Measurements from ENCODE around the gene NPAS3. TPM values are rescaled to one million over a fixed set of nuclear protein-coding genes. Genes with fewer than 3 reads are reported as not detected.

The NPAS3 gene
- total RNA-seq, 1 donor from 2014 or later, result 5.2 TPM

DNA sequence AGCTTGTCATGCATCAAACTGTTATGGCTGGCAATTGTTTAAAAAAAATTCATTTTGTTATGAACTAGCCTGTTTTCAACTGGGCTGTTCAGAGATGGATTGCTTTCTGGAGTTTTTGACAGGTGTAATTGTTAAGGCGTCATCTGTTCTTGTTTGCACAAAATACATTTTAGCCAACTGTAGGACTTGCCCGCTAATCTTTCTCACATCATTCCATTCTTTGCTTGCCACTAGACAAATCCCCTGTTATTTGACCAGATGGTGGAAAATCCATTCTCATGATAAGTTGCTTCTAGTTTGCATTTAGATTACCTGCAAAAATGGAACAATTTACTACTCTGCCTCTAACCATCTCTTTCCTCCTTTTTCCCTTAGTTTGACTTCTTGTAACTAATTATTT is 114.3 kb downstream of the NPAS3 start:
- Mint-ChIP-seq H3K4me3 (no peak overlapping the region), H3K27me3 (ENCODE audit: low read depth) (no peaks in the 10 kb centered on the region), H3K27ac (no peak overlapping the region), H3K36me3 (no peaks in the 10 kb centered on the region), H3K4me1 (no peaks in the 10 kb centered on the region), H3K9me3 (peaks cover 4% of the 10 kb centered on the region)
- TF ChIP-seq, protein P1, sequence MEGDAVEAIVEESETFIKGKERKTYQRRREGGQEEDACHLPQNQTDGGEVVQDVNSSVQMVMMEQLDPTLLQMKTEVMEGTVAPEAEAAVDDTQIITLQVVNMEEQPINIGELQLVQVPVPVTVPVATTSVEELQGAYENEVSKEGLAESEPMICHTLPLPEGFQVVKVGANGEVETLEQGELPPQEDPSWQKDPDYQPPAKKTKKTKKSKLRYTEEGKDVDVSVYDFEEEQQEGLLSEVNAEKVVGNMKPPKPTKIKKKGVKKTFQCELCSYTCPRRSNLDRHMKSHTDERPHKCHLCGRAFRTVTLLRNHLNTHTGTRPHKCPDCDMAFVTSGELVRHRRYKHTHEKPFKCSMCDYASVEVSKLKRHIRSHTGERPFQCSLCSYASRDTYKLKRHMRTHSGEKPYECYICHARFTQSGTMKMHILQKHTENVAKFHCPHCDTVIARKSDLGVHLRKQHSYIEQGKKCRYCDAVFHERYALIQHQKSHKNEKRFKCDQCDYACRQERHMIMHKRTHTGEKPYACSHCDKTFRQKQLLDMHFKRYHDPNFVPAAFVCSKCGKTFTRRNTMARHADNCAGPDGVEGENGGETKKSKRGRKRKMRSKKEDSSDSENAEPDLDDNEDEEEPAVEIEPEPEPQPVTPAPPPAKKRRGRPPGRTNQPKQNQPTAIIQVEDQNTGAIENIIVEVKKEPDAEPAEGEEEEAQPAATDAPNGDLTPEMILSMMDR (IDR thresholded peaks at IDR 0.05; ENCODE audit: unreplicated experiment), result no peak
- DNase-seq (ENCODE audit: low spot score in 2 of 2, unreplicated experiment in 2 of 2), result no peak

DNA sequence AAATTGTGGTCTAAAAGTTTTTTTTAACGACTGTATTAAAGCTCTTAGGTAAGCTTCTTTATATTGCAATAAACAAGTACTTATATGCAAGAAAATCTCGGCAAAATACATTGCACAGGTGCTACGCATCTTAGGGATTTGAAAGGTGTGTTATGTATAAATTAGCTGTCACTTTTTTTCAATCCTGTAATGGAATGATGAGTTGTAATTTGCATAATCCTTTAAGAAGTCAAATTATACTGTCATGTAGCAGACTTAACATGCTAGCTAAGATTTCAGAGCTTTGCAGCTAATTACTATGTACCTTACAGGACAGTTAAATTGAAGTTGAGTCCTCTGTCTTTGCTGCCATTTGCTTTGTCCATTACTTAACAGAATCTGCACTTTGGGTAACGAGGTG is 117.5 kb downstream of the NPAS3 start:
- no peak for DNase-seq (ENCODE audit: low spot score in 2 of 2, unreplicated experiment in 2 of 2)
- Mint-ChIP-seq H3K4me3 (no peak overlapping the region), H3K27me3 (ENCODE audit: low read depth) (peaks cover 4% of the 10 kb centered on the region), H3K27ac (no peak overlapping the region), H3K4me1 (no peaks in the 10 kb centered on the region), H3K36me3 (no peaks in the 10 kb centered on the region), H3K9me3 (no peaks in the 10 kb centered on the region)
- TF ChIP-seq, protein P1 (IDR thresholded peaks at IDR 0.05; ENCODE audit: unreplicated experiment), result no peak

DNA sequence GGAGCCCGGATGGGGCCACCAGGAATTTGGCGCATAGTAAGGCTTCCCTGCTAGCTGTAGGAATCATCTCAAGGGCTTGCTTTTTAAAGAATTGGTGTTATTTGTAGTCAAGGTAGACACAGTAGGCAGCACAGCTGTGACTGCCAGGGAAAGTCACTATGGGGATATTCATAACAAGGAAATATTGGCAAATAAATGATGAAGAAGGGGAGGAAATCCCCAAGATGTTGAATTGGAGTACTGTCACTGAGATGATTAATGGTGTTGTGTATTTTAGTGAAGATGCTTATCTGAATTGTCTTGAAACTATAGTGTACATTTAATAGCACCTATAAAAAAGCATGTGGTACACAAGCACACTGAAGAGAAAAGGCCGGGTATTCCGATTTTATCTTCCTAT is 118.9 kb downstream of the NPAS3 start:
- TF ChIP-seq, protein P1 (IDR thresholded peaks at IDR 0.05; ENCODE audit: unreplicated experiment), result no peak
- Mint-ChIP-seq H3K9me3 (no peaks in the 10 kb centered on the region), H3K4me3 (no peak overlapping the region), H3K36me3 (no peaks in the 10 kb centered on the region), H3K27ac (no peak overlapping the region), H3K4me1 (peaks cover 9% of the 10 kb centered on the region), H3K27me3 (ENCODE audit: low read depth) (peaks cover 4% of the 10 kb centered on the region)
- no peak for DNase-seq (ENCODE audit: low spot score in 2 of 2, unreplicated experiment in 2 of 2)

DNA sequence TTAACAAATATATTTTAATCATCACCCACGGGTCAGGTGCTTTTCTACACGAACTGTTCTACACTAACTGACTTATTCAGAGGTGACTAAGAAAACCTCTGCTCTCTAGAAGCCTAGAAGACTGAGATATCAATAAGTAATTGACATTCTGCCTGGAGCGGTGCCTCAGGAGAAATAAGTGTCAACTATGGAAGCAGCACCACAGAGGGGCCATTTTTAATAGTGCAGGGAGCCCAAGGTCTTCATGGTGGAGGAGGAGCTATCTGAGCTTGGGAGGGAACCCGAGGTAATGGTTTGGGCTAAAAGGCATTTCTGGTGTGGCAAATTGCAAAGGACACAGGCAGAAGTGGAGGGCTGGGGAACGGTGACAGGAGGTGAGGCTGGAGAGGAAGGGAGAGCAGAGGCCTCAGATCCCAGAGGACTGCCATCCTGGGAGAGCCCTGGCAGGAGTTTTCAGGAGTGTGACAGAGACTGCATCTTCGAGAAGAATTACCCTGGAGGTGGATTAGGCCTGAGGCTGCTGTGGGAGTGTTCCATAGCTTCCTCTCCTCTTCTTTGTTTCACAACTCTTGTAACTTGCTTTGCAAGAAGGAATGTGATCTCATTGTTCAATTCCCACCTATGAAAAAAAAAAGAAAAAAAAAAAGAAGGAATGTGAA is 123.1 kb downstream of the NPAS3 start:
- Mint-ChIP-seq H3K4me1 (peaks cover 9% of the 10 kb centered on the region), H3K27me3 (ENCODE audit: low read depth) (peaks cover 4% of the 10 kb centered on the region), H3K9me3 (no peaks in the 10 kb centered on the region), H3K36me3 (no peaks in the 10 kb centered on the region), H3K4me3 (no peak overlapping the region), H3K27ac (no peak overlapping the region)
- DNase-seq (ENCODE audit: low spot score in 2 of 2, unreplicated experiment in 2 of 2), result no peak
- TF ChIP-seq, protein P1 (IDR thresholded peaks at IDR 0.05; ENCODE audit: unreplicated experiment), result no peak

DNA sequence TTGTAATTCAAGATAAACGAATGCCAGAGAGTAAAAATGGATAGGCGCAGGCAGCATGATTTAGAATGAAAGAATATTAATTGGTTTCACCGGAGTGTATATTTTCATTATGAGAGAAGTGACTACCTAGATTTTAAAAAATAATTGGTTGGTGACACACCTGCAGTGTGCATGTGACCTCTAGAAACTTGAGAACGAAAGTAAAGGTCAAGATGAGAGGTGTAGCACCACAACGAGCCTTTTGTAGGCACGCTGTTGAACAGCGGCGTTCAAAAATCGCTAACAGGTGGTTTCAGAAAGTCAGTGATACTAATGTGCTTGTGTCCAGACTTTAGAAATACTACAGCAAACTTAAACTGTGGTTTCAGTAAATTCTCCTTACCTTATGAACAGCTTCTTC is 123.8 kb downstream of the NPAS3 start:
- Mint-ChIP-seq H3K9me3 (no peaks in the 10 kb centered on the region), H3K27me3 (ENCODE audit: low read depth) (peaks cover 4% of the 10 kb centered on the region), H3K36me3 (no peaks in the 10 kb centered on the region), H3K4me3 (no peak overlapping the region), H3K27ac (no peak overlapping the region), H3K4me1 (peaks cover 9% of the 10 kb centered on the region)
- no peak for DNase-seq (ENCODE audit: low spot score in 2 of 2, unreplicated experiment in 2 of 2)
- TF ChIP-seq, protein P1 (IDR thresholded peaks at IDR 0.05; ENCODE audit: unreplicated experiment), result no peak

DNA sequence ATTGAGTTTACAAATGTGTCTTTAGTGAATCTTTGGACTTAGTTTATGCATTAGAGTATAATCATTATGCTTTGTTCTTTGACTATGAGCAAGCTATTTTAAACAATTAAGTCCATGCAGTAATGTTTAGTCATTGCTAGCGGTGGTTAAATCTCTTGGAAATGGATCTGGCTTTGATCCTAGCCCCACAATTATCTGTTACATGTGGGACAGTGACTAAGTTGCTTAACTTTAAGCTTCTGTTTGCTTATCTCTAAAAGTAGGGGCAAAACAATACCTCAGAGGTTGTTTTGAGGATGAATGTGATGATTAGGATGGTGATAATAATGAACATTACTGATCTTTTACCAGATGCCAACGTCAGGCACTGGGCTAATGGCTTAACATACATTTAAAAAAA is 124.2 kb downstream of the NPAS3 start:
- Mint-ChIP-seq H3K36me3 (no peaks in the 10 kb centered on the region), H3K4me3 (no peak overlapping the region), H3K4me1 (peaks cover 9% of the 10 kb centered on the region), H3K27ac (no peak overlapping the region), H3K9me3 (no peaks in the 10 kb centered on the region), H3K27me3 (ENCODE audit: low read depth) (peaks cover 4% of the 10 kb centered on the region)
- TF ChIP-seq, protein P1 (IDR thresholded peaks at IDR 0.05; ENCODE audit: unreplicated experiment), result no peak
- DNase-seq (ENCODE audit: low spot score in 2 of 2, unreplicated experiment in 2 of 2), result no peak

All from mesothelial cell of epicardium (in vitro differentiated cells).